GM13976 (cell line): ENCODE measurements around the gene KCTD16.

ENCODE experiments used
- DNase-seq: peaks from one replicate; pipeline ENCODE4 v3.0.0; 2012; ENCODE audit warnings: low spot score
- in situ Hi-C: fragments of 300-500 bp; cut with MboI; formaldehyde crosslinking; loops from one replicate; pipeline ENCODE4 v1.12.0; 2022; ENCODE audit warnings: low sequenced_read_pairs, mixed read lengths, inconsistent platforms; ENCODE audit not compliant: unreplicated experiment
- TF ChIP-seq, protein P1 (sequence below): IDR thresholded peaks from 2 replicates; pipeline ENCODE4 v1.5.1; 2012; ENCODE audit warnings: borderline replicate concordance, mild to moderate bottlenecking; ENCODE audit not compliant: insufficient read depth; ENCODE audit errors: extremely low read depth, missing control alignments, control extremely low read depth

The KCTD16 gene

DNA sequence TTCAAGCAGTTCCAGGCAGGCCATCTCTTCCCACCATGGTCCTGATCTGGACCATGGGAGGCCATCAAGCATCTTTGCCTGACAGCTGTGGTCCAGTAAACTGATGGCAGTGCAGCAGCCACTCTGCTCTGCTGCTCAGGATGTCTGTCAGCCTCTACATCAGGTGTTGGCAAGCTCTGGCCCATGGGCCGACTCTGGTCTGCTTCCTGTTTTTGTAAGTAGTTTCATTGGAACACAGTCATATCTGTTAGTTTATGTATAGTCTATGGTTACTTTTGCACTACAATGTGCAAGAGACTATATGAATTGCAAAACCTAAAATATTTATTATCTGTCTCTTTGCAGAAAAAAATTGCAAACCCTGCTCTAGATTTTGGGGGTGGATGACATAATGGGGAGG lies 225.0 kb downstream of the KCTD16 start:
- DNase-seq = no peak
- in situ Hi-C loops = no loop called here
- TF ChIP-seq, protein P1, sequence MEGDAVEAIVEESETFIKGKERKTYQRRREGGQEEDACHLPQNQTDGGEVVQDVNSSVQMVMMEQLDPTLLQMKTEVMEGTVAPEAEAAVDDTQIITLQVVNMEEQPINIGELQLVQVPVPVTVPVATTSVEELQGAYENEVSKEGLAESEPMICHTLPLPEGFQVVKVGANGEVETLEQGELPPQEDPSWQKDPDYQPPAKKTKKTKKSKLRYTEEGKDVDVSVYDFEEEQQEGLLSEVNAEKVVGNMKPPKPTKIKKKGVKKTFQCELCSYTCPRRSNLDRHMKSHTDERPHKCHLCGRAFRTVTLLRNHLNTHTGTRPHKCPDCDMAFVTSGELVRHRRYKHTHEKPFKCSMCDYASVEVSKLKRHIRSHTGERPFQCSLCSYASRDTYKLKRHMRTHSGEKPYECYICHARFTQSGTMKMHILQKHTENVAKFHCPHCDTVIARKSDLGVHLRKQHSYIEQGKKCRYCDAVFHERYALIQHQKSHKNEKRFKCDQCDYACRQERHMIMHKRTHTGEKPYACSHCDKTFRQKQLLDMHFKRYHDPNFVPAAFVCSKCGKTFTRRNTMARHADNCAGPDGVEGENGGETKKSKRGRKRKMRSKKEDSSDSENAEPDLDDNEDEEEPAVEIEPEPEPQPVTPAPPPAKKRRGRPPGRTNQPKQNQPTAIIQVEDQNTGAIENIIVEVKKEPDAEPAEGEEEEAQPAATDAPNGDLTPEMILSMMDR = no peak

DNA sequence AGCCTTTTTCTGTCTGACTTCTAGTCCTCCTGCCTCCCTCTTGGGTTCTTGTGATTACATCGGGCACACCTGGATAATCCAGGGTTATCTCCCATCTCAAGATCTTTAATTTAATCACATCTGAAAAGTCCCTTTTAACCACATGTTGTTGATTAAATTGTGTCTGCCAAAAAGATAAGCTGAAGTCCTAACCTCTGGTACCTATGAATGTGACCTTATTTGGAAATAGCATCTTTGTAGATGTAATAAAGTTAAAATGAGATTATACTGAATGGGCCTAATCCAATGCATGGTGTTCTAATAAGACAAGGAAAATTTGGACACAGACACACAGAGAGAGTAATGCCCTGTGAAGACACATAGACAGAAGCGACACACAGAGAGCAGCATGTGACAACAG lies 232.4 kb downstream of the KCTD16 start:
- DNase-seq = no peak
- TF ChIP-seq, protein P1 = no peak
- in situ Hi-C loops = no loop called here

DNA sequence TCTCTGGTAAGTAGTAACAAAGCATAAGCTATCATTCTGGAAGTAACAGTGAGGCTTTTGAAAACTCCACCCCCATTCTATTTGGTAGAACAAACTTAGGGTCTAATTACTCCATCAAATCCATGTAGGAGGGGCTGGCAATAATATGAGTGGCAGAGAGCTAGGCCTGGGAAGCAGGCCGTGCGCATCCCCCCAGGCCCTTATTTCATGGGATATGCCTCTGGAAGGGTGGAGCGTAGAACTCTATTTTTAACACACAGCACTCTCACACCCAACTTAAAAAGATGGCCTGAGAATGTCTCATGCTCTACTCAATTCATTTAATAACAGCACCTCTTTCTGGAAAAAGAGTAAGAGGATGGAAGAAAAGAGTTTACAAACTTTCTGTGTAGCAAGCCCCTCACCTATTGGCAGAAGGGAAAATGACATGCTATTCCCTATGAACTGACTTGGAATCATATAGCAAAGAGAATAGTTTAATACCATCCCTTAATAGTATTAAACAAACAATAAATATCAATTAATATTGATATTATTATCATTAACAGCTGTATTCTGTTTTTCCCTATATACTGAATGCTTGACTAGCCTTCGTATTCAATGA lies 233.2 kb downstream of the KCTD16 start:
- TF ChIP-seq, protein P1 = no peak
- in situ Hi-C loops = no loop called here
- no peak for DNase-seq

DNA sequence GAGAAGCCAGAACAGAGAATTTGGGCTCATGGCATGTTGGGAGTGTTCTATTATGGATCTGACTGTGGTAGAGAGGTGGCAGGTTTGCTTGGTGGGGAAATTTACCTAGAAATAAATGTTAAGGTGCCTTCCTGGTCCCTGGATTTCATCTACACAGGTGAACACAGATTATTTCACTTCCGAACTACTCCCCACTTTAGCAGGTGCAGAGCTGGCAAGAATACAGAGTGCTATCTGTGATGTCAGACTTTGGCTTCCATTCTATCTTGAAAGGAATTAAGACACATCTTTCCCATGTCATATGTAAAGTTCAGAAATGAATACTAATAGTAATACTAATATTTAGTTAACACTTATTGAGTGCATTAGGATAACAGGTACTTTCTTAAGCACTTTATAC lies 234.0 kb downstream of the KCTD16 start:
- TF ChIP-seq, protein P1 = no peak
- DNase-seq = no peak
- in situ Hi-C loops = no loop called here

DNA sequence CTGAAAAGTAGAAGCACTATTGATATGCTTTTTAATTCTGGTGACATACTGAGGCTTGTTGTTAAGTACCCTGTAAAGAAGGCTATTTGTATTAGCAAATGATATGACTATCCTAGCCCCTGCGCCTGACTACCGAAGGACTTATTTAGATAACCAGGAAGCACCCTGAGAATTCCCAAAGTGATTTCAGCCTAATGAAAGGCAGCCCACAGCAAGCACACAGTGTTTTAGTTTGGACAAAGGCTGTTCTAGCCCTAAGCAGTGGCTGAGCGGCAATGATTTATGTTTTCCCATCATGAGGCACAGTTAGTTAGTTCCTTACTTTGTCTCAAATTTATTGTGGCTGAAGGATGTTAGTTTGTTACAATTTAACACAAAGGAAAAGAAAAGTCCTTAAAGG lies 235.3 kb downstream of the KCTD16 start:
- TF ChIP-seq, protein P1 = no peak
- no peak for DNase-seq
- in situ Hi-C loops = no loop called here

DNA sequence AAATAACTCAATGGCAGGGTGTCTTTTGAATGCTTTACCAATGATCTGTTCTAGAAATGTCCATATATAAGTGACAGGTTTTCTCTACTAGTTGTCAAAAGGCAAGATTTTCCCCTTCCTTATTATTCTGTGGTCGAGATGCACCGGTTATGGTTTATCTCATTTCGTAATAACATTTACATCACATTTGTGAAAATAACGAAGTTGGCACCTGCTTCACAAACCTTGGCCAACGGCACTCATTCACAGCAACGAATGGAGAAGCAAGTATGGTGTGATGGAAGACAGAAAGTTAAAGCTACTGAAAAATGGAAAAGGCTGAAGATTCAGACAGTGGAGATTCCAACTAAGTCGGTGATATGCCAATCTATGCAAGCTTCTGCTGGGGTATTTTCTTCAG lies 235.8 kb downstream of the KCTD16 start:
- no peak for DNase-seq
- in situ Hi-C loops = no loop called here
- TF ChIP-seq, protein P1 = no peak

DNA sequence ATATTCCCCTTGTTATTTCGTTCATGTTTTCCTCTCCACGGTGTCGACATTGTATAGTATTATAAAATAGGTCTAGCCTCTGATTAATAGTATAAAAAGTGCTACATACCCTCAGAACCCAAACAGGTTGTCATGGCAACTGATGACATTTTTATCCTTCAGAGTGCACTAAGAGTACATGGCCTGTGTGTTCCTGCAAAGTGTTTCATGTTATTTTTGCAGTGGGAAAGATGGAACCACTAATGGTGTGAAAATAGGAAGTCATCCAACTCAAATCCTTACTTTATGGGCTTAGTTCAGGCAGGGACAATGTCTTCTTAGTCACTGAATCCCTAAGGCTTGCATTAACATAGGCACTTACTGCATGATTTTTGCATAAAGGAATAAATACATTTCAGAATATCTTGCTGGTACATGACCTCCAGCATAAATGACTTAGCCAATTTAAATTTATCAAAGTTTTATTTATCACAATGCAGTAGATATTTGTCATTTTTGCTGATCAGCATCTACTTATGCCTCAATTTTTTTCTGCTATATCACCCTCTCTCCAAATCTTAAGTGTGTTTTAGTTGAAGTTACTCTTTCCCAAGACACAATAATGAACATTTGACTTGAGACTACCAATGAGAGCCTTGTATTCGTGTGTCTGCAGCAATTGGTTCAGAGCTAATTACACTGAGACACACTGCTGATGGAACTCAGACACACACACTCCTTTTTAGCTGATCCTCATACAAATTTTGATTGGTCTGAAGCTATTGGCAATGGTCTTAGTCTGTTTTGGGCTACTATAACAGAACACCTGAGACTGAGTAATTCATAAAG lies 243.7 kb downstream of the KCTD16 start:
- TF ChIP-seq, protein P1 = no peak
- no peak for DNase-seq
- in situ Hi-C loops = no loop called here
